Measurements from ENCODE around the gene ZNF526.

DNA sequence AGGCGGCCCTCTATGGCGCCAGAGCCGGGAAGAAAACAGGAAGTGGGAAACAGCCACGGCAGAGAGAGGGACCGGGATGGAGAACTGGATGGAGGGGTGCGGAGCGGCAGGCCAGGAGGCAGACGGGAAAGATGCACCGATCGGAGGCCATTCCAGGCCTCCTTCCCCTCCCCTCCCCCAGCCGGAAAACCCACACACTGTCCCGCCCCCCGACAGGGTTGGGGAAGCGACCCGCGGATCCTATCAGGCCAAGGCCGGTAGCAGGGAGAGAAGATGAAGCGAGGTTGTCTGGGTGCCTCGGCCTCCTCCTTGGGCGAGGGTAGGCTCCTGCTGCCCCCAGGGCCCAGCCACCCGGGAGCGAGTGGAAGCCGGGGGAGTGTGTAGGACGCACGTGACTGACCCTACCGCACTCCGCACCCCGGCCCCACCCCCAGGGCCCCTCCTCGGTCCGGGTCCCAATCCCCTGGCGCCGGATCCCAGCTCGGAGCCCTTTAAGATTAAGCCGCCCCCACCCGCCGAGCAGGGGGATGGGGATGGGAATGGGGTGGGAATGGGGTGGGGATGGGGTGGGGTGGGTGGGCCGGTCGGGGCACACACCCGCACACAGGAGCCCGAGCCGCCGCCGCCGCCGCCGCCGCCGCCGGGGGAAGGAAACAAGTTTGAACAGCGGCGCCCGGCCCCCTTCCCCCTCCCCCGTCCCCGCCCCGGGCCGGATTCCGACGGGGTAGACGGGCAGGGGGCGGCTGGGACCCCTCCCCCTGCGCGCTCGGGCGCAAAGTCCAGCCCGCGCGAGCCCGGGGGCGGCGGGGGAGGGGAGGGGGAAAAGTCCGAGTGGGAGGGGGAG, 33.4 kb downstream of the ZNF526 start:
- TF ChIP-seq, protein P1, sequence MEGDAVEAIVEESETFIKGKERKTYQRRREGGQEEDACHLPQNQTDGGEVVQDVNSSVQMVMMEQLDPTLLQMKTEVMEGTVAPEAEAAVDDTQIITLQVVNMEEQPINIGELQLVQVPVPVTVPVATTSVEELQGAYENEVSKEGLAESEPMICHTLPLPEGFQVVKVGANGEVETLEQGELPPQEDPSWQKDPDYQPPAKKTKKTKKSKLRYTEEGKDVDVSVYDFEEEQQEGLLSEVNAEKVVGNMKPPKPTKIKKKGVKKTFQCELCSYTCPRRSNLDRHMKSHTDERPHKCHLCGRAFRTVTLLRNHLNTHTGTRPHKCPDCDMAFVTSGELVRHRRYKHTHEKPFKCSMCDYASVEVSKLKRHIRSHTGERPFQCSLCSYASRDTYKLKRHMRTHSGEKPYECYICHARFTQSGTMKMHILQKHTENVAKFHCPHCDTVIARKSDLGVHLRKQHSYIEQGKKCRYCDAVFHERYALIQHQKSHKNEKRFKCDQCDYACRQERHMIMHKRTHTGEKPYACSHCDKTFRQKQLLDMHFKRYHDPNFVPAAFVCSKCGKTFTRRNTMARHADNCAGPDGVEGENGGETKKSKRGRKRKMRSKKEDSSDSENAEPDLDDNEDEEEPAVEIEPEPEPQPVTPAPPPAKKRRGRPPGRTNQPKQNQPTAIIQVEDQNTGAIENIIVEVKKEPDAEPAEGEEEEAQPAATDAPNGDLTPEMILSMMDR (conservative IDR thresholded peaks at IDR 0.05; ENCODE audit: low read depth, low read length): no peak
- no peak for TF ChIP-seq EZH2phosphoT487 (IDR thresholded peaks at IDR 0.05; ENCODE audit: borderline replicate concordance, low read length)
